ENCODE measurements around the gene SLC25A12.
"Not testable (repeated sequence)": the region's sequence is repeated elsewhere in the genome, so short reads cannot be mapped to it uniquely, and the experiment has no call there.

Gene SLC25A12

DNA sequence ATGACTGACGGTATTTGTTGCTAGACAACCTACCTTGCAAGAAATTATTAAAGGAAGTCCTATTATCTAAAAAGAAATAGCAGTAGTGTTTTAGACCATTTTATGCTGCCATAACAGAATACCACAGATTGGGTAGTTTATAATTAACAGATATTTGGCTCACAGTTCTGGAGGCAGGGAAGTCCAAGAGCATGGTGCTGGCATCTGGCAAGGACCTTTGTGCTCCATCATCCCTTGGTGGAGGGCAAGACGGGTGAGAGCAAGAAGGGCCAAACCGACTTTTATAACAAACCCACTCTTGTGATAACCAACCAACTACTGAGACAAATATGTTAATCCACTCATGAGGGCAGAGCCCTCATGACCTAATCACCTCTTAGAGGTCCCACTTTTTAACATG, 115.5 kb downstream of the SLC25A12 start:
- H3K9me3 ChIP-seq (replicated peaks; ENCODE audit: insufficient read depth, low read length) = no peaks in the 10 kb centered on the region
- H3K79me2 ChIP-seq (ENCODE audit: low read length) = no peaks in the 10 kb centered on the region
- no peak overlapping the region for H3K27ac ChIP-seq (ENCODE audit: low read length)
- H3K9ac ChIP-seq (ENCODE audit: low read length) = no peak overlapping the region
- DNase-seq = no peak
- no peaks in the 10 kb centered on the region for H3K4me1 ChIP-seq (ENCODE audit: low read length)
- H3K9me2 ChIP-seq (replicated peaks; ENCODE audit: insufficient read depth, low read length) = no peaks in the 10 kb centered on the region
- no peak overlapping the region for H2AFZ ChIP-seq (ENCODE audit: low read length)
- TF ChIP-seq EZH2 (optimal IDR thresholded peaks at IDR 0.05; ENCODE audit: low read depth, low read length) (no peak), EZH2phosphoT487 (IDR thresholded peaks at IDR 0.05; ENCODE audit: low read length) (no peak)
- TF ChIP-seq, protein P1, sequence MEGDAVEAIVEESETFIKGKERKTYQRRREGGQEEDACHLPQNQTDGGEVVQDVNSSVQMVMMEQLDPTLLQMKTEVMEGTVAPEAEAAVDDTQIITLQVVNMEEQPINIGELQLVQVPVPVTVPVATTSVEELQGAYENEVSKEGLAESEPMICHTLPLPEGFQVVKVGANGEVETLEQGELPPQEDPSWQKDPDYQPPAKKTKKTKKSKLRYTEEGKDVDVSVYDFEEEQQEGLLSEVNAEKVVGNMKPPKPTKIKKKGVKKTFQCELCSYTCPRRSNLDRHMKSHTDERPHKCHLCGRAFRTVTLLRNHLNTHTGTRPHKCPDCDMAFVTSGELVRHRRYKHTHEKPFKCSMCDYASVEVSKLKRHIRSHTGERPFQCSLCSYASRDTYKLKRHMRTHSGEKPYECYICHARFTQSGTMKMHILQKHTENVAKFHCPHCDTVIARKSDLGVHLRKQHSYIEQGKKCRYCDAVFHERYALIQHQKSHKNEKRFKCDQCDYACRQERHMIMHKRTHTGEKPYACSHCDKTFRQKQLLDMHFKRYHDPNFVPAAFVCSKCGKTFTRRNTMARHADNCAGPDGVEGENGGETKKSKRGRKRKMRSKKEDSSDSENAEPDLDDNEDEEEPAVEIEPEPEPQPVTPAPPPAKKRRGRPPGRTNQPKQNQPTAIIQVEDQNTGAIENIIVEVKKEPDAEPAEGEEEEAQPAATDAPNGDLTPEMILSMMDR (IDR thresholded peaks at IDR 0.05; ENCODE audit: low read length) = no peak
- H3K4me2 ChIP-seq (ENCODE audit: low read depth, low read length) = no peak overlapping the region
- H4K20me1 ChIP-seq (ENCODE audit: insufficient read depth, low read length) = no peaks in the 10 kb centered on the region
- H3F3A ChIP-seq (ENCODE audit: insufficient read depth, low read length) = no peaks in the 10 kb centered on the region
- no peaks in the 10 kb centered on the region for H3K36me3 ChIP-seq (replicated peaks; ENCODE audit: insufficient read depth, low read length)
- no peaks in the 10 kb centered on the region for H3K27me3 ChIP-seq (replicated peaks; ENCODE audit: insufficient read depth, low read length)
- H3K4me3 ChIP-seq (ENCODE audit: low read length) = no peak overlapping the region

DNA sequence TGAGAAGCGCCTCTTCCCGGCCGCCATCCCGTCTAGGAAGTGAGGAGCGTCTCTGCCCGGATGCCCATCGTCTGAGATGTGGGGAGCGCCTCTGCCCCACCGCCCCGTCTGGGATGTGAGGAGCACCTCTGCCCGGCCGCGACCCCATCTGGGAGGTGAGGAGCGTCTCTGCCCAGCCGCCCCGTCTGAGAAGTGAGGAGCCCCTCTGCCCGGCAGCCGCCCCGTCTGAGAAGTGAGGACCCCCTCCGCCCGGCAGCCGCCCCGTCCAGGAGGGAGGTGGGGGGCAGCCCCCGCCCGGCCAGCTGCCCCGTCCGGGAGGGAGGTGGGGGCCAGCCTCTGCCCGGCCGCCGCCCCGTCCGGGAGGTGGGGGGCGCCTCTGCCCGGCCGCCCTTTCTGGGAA, 119.5 kb downstream of the SLC25A12 start:
- not testable (repeated sequence) for H3K9me2 ChIP-seq (replicated peaks; ENCODE audit: insufficient read depth, low read length); H3K4me3 ChIP-seq (ENCODE audit: low read length); H3F3A ChIP-seq (ENCODE audit: insufficient read depth, low read length); H3K27ac ChIP-seq (ENCODE audit: low read length); H3K27me3 ChIP-seq (replicated peaks; ENCODE audit: insufficient read depth, low read length); H3K4me2 ChIP-seq (ENCODE audit: low read depth, low read length); H4K20me1 ChIP-seq (ENCODE audit: insufficient read depth, low read length); H2AFZ ChIP-seq (ENCODE audit: low read length); H3K79me2 ChIP-seq (ENCODE audit: low read length); DNase-seq; H3K36me3 ChIP-seq (replicated peaks; ENCODE audit: insufficient read depth, low read length); H3K9me3 ChIP-seq (replicated peaks; ENCODE audit: insufficient read depth, low read length); H3K9ac ChIP-seq (ENCODE audit: low read length); H3K4me1 ChIP-seq (ENCODE audit: low read length)

DNA sequence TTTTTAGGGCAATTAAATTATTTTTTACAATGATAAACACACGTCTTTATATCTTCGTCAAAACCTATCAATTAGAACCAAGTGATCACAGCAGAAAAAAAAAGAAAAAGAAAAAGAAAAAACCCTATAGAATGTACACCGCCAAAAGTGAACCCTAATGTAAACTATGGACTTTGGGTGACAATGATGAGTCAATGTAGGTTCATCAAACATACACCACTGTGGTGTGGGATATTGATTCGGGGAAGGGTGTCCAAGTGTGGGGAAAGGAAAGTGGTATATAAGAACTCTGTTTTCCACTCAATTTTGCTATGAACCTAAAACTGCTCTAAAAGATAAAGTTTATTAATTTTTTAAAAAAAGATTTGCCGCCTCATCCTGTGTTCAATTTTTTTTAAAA, 121.7 kb downstream of the SLC25A12 start:
- TF ChIP-seq EZH2 (optimal IDR thresholded peaks at IDR 0.05; ENCODE audit: low read depth, low read length) = no peak
- TF ChIP-seq, protein P1 (IDR thresholded peaks at IDR 0.05; ENCODE audit: low read length) = no peak
- TF ChIP-seq EZH2phosphoT487 (IDR thresholded peaks at IDR 0.05; ENCODE audit: low read length) = no peak
- Histone ChIP-seq H3K79me2 (ENCODE audit: low read length) (no peaks in the 10 kb centered on the region), H3K4me2 (ENCODE audit: low read depth, low read length) (no peak overlapping the region), H3K9me3 (replicated peaks; ENCODE audit: insufficient read depth, low read length) (no peaks in the 10 kb centered on the region), H3K27ac (ENCODE audit: low read length) (no peak overlapping the region), H4K20me1 (ENCODE audit: insufficient read depth, low read length) (no peaks in the 10 kb centered on the region), H3K4me1 (ENCODE audit: low read length) (no peaks in the 10 kb centered on the region), H3K4me3 (ENCODE audit: low read length) (no peak overlapping the region), H2AFZ (ENCODE audit: low read length) (no peak overlapping the region), H3F3A (ENCODE audit: insufficient read depth, low read length) (no peaks in the 10 kb centered on the region), H3K27me3 (replicated peaks; ENCODE audit: insufficient read depth, low read length) (no peaks in the 10 kb centered on the region), H3K36me3 (replicated peaks; ENCODE audit: insufficient read depth, low read length) (no peaks in the 10 kb centered on the region), H3K9ac (ENCODE audit: low read length) (no peak overlapping the region), H3K9me2 (replicated peaks; ENCODE audit: insufficient read depth, low read length) (no peaks in the 10 kb centered on the region)
- no peak for DNase-seq

DNA sequence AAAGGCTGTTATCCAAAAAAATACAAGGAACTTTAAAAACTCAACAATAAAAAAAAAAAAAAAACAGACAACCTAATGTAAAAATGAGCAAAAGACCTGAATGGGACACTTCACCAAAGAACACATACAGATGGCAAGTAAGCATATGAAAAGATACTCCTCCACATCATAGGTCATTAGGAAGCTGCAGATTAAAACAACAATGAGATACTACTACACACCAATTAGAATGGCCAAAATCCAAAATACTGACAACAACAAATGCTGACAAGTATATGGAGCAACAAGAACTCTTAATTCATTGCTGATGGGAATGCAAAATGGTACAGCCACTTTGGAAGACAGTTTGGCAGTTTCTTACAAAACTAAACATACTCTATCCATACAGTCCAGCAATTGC, 122.6 kb downstream of the SLC25A12 start:
- Histone ChIP-seq H3K79me2 (ENCODE audit: low read length) (no peaks in the 10 kb centered on the region), H3K9me3 (replicated peaks; ENCODE audit: insufficient read depth, low read length) (no peaks in the 10 kb centered on the region), H3K9me2 (replicated peaks; ENCODE audit: insufficient read depth, low read length) (no peaks in the 10 kb centered on the region), H3K27me3 (replicated peaks; ENCODE audit: insufficient read depth, low read length) (no peaks in the 10 kb centered on the region), H3K4me1 (ENCODE audit: low read length) (no peaks in the 10 kb centered on the region), H3K36me3 (replicated peaks; ENCODE audit: insufficient read depth, low read length) (no peaks in the 10 kb centered on the region), H3K4me3 (ENCODE audit: low read length) (no peak overlapping the region), H3F3A (ENCODE audit: insufficient read depth, low read length) (no peaks in the 10 kb centered on the region), H3K9ac (ENCODE audit: low read length) (no peak overlapping the region), H3K4me2 (ENCODE audit: low read depth, low read length) (no peak overlapping the region), H3K27ac (ENCODE audit: low read length) (no peak overlapping the region), H2AFZ (ENCODE audit: low read length) (no peak overlapping the region), H4K20me1 (ENCODE audit: insufficient read depth, low read length) (no peaks in the 10 kb centered on the region)
- DNase-seq = no peak
- TF ChIP-seq, protein P1 (IDR thresholded peaks at IDR 0.05; ENCODE audit: low read length) = no peak
